ENCODE data around the gene GPS1. TPM values are rescaled to one million over a fixed set of nuclear protein-coding genes. Genes with fewer than 3 reads are reported as not detected.

GPS1 gene
- total and polyA plus RNA-seq, 2 of the 4 experiments (the other 2 are of a cell fraction), result 157 to 181 TPM

DNA sequence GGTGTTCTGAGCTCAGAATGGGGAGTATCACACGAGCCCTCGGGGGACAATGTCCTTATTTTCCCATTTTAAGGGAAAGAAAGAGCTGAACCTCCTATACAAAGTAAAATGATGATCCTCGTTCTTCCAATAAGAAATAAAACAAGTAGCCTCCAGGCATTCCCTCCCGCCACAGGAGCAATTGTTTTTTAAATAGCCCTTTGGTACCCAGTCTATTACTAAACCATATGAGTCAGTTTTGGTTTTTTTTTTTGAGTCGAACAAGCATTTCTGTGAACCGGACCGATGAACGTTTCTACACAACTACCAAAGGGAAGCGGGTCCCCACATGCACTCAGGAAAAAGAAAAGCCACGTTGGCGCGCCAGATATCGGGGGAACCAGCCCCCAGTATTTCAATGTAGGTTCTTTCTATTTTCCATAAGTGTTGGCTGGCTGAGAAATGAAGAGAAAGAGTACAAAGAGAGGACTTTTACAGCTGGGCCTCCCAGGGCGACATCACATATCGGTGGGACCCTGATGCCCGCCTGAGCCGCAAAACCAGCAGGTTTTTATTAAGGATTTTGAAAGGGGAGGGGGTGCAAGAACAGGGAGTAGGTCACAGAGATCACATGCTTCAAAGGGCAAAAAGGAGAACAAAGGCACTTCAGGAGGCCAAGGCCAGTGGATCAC, 10.4 kb upstream of the GPS1 start:
- in situ Hi-C loops (cut with MboI; ENCODE audit: low sequenced_read_pairs), result no loop called here
- whole genome bisulfite sequencing, 2 experiments (ENCODE audit: extremely low coverage in 2 of 2, insufficient read length in 1 of 2), result no CpG with 5 or more reads among the region's 17 CpGs
- no peak overlapping the region for H2AFZ ChIP-seq (replicated peaks; ENCODE audit: low read length, poor library complexity)
- H4K5ac ChIP-seq (ENCODE audit: low read depth, low read length), result no peak overlapping the region
- ATAC-seq (ENCODE audit: low read depth), result no peak
- H2AK9ac ChIP-seq (replicated peaks; ENCODE audit: low read depth, low read length, poor library complexity), result no peak overlapping the region
- ChIA-PET CTCF (no interaction called here), POLR2A (ENCODE audit: unreplicated experiment) (no interaction called here)
- no peak overlapping the region for H2BK15ac ChIP-seq (ENCODE audit: low read depth, low read length)
- TF ChIP-seq SMC3 (IDR thresholded peaks at IDR 0.05; ENCODE audit: low read depth, low read length), result no peak
- TF ChIP-seq ELK1 (IDR thresholded peaks at IDR 0.05; ENCODE audit: borderline replicate concordance, low read depth, low read length), result no peak
- TF ChIP-seq MAFK (IDR thresholded peaks at IDR 0.05; ENCODE audit: low read depth, low read length), result no peak
- no peak for TF ChIP-seq NFE2L2 (IDR thresholded peaks at IDR 0.05; ENCODE audit: low read depth, low read length)
- TF ChIP-seq RFX5 (IDR thresholded peaks at IDR 0.05; ENCODE audit: low read depth, low read length), result no peak
- no peak for TF ChIP-seq FOS (IDR thresholded peaks at IDR 0.05; ENCODE audit: low read depth, low read length)
- no peak for TF ChIP-seq CEBPB (IDR thresholded peaks at IDR 0.05; ENCODE audit: low read depth, low read length)
- TF ChIP-seq BHLHE40 (IDR thresholded peaks at IDR 0.05; ENCODE audit: low read depth, low read length), result no peak
- TF ChIP-seq, protein P1, sequence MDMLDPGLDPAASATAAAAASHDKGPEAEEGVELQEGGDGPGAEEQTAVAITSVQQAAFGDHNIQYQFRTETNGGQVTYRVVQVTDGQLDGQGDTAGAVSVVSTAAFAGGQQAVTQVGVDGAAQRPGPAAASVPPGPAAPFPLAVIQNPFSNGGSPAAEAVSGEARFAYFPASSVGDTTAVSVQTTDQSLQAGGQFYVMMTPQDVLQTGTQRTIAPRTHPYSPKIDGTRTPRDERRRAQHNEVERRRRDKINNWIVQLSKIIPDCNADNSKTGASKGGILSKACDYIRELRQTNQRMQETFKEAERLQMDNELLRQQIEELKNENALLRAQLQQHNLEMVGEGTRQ (IDR thresholded peaks at IDR 0.05; ENCODE audit: low read depth, low read length), result no peak
- no peak for TF ChIP-seq RAD21 (IDR thresholded peaks at IDR 0.05; ENCODE audit: low read length)
- H2BK120ac ChIP-seq (ENCODE audit: low read depth, low read length), result no peak overlapping the region
- no peaks in the 10 kb centered on the region for H3K9me3 ChIP-seq (ENCODE audit: control insufficient read depth, insufficient read depth, low read length)
- no peak overlapping the region for H3K4ac ChIP-seq (ENCODE audit: low read depth, low read length)
- H3K9me1 ChIP-seq (ENCODE audit: insufficient read depth, low read length), result peaks cover 11% of the 10 kb centered on the region; the same call in 1 of the 2 replicates
- no peak overlapping the region for H2BK20ac ChIP-seq (ENCODE audit: low read depth, low read length)
- peaks cover 7% of the 10 kb centered on the region in 2 experiments; a peak in 3 of 4 replicates for H3K79me1 ChIP-seq (ENCODE audit: low read depth in 1 of 2, low read length in 2 of 2)
- BruUV-seq (replicated peaks), result no TSS peak
- dilution Hi-C loops (cut with HindIII; ENCODE audit: low sequenced_read_pairs, unreplicated experiment), result no loop called here
- no peak overlapping the region for H3K9ac ChIP-seq (ENCODE audit: low read depth, low read length)
- H3K27ac ChIP-seq (ENCODE audit: insufficient read depth, low read length), result no peak overlapping the region
- no peak overlapping the region for H4K91ac ChIP-seq (ENCODE audit: insufficient read depth, low read depth, low read length)
- no peaks in the 10 kb centered on the region for H3K27me3 ChIP-seq (ENCODE audit: control insufficient read depth, insufficient read depth, low read length)
- no peak overlapping the region for H3K18ac ChIP-seq (ENCODE audit: low read depth, low read length)
- no peaks in the 10 kb centered on the region for H3K36me3 ChIP-seq (ENCODE audit: control insufficient read depth, insufficient read depth, low read length)
- no peak overlapping the region for H3K23ac ChIP-seq (ENCODE audit: low read depth, low read length)
- no peak overlapping the region for H3K4me3 ChIP-seq (ENCODE audit: insufficient read depth, low read depth, low read length)
- no peak overlapping the region for H3K56ac ChIP-seq (ENCODE audit: extremely low read depth, insufficient read depth, low read length)
- H2AK5ac ChIP-seq (ENCODE audit: low read depth, low read length), result no peak overlapping the region
- H4K20me1 ChIP-seq (ENCODE audit: insufficient read depth, low read length), result peaks cover 5% of the 10 kb centered on the region
- no peak overlapping the region for H4K8ac ChIP-seq (ENCODE audit: low read depth in 2 of 2, low read length in 2 of 2)
- intact Hi-C loops (cut with micrococcal nuclease), result no loop called here
- peaks cover 4% of the 10 kb centered on the region for H3K4me1 ChIP-seq (ENCODE audit: control insufficient read depth, insufficient read depth, low read length)
- H3K4me2 ChIP-seq (ENCODE audit: low read depth, low read length), result no peak overlapping the region
- no peak overlapping the region for H3K14ac ChIP-seq (replicated peaks; ENCODE audit: low read depth, low read length)
- no peak for DNase-seq
- no peak overlapping the region for H2BK5ac ChIP-seq (ENCODE audit: low read depth, low read length, poor library complexity, severe bottlenecking)

Data from IMR-90 (cell line).